H1 (cell line): ENCODE results near the gene SSTR4.

ENCODE experiments used
- POLR2A ChIP-seq, 2 experiments: IDR thresholded peaks; 1 replicate in 1 of 2; 2 replicates in 1 of 2; pipeline ENCODE4 v1.6.1; 2011; ENCODE audit warnings: low read depth in 2 of 2, low read length in 2 of 2, mild to moderate bottlenecking in 2 of 2; ENCODE audit errors: control extremely low read depth in 1 of 2
- RBBP5 ChIP-seq: IDR thresholded peaks from 2 replicates; pipeline ENCODE4 v1.7.1; 2012; ENCODE audit warnings: low read depth, mild to moderate bottlenecking, inconsistent platforms, low read length, moderate library complexity, borderline replicate concordance
- RFX5 ChIP-seq: IDR thresholded peaks from 2 replicates; pipeline ENCODE4 v1.6.1; 2011; ENCODE audit warnings: low read depth, low read length, improper control_type of control experiment, borderline replicate concordance
- USF2 ChIP-seq: IDR thresholded peaks from 2 replicates; pipeline ENCODE4 v1.6.1; 2011; ENCODE audit warnings: low read length, improper control_type of control experiment
- TF ChIP-seq, protein P1 (sequence below), 3 experiments: IDR thresholded peaks; 1 replicate in 2 of 3; 2 replicates in 1 of 3; pipeline versions ENCODE4 v1.5.1 to v1.6.1; 2011; ENCODE audit warnings: low read length in 3 of 3, mild to moderate bottlenecking in 3 of 3, inconsistent platforms in 2 of 3, low read depth in 1 of 3, moderate library complexity in 1 of 3; ENCODE audit not compliant: insufficient read depth in 1 of 3; ENCODE audit errors: control extremely low read depth in 1 of 3

DNA sequence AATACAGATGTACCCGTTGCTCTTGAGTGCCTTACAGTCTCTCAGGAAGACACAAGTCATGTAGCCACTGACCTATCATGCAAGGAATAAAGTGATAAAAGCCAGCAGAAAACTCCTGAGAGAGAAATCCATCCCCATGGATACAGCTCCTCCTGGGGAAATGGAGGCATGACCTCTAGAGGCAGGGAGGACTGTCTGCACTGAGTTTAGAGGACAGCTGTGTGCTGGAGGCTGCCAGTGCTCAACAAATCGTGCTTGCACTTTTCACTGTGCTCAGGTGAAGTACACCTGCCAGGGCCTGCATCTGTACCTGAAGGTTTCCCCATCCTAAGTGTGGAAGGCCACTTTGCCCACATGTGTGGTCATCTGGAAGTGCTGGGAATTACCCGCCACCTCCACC is 38.9 kb downstream of the SSTR4 start:
- TF ChIP-seq USF2 (no peak), POLR2A (IDR thresholded peaks at IDR 0.05; ENCODE audit: control extremely low read depth in 1 of 2, low read depth in 2 of 2, low read length in 2 of 2) (no peak), RBBP5 (no peak), RFX5 (no peak)
- TF ChIP-seq, protein P1, sequence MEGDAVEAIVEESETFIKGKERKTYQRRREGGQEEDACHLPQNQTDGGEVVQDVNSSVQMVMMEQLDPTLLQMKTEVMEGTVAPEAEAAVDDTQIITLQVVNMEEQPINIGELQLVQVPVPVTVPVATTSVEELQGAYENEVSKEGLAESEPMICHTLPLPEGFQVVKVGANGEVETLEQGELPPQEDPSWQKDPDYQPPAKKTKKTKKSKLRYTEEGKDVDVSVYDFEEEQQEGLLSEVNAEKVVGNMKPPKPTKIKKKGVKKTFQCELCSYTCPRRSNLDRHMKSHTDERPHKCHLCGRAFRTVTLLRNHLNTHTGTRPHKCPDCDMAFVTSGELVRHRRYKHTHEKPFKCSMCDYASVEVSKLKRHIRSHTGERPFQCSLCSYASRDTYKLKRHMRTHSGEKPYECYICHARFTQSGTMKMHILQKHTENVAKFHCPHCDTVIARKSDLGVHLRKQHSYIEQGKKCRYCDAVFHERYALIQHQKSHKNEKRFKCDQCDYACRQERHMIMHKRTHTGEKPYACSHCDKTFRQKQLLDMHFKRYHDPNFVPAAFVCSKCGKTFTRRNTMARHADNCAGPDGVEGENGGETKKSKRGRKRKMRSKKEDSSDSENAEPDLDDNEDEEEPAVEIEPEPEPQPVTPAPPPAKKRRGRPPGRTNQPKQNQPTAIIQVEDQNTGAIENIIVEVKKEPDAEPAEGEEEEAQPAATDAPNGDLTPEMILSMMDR (IDR thresholded peaks at IDR 0.05; ENCODE audit: control extremely low read depth in 1 of 3, insufficient read depth in 1 of 3, low read depth in 1 of 3, low read length in 3 of 3): no peak
